ENCODE results near the gene FAM118B.

DNA sequence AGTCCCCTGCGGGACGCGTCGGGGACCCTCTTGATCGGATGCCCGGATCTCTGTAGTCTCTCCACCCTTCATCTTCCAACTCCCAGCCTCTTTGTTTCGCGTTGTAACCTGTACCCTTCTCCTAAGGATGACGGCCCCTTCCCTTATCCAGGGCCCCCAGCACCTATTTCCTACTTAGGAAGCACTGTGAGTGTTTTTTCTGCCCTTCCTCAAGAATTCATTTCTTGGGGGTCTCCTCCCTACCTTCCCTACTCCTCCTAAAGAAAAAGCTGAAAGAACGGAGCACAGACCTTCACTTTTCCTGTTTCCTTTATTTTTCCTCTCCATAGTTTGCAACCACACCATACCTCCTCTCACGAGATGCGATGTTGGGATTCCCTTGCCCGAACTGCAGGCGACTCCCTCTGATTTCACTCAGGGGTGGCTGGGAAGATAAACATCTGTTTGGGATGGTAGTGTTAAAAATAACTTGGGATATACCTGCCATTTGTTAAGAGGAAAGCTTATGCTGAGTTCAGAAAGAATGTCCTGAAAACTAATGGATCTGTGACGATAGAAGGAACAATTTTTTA is 593 bp downstream of the FAM118B start:
- TF ChIP-seq, protein P1, sequence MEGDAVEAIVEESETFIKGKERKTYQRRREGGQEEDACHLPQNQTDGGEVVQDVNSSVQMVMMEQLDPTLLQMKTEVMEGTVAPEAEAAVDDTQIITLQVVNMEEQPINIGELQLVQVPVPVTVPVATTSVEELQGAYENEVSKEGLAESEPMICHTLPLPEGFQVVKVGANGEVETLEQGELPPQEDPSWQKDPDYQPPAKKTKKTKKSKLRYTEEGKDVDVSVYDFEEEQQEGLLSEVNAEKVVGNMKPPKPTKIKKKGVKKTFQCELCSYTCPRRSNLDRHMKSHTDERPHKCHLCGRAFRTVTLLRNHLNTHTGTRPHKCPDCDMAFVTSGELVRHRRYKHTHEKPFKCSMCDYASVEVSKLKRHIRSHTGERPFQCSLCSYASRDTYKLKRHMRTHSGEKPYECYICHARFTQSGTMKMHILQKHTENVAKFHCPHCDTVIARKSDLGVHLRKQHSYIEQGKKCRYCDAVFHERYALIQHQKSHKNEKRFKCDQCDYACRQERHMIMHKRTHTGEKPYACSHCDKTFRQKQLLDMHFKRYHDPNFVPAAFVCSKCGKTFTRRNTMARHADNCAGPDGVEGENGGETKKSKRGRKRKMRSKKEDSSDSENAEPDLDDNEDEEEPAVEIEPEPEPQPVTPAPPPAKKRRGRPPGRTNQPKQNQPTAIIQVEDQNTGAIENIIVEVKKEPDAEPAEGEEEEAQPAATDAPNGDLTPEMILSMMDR (IDR thresholded peaks at IDR 0.05 in 8 of 11, conservative IDR thresholded peaks at IDR 0.05 in 3 of 11): no peak
- no peak for TF ChIP-seq POLR2A (IDR thresholded peaks at IDR 0.05)
- no peak for TF ChIP-seq POLR2AphosphoS5 (IDR thresholded peaks at IDR 0.05)

Data from spleen (tissue), 7 donors.